GM13977 (cell line): Measurements from ENCODE around the gene SLC17A1.

Experiments used
- DNase-seq: peaks from one replicate; pipeline ENCODE4 v3.0.0; 2012; ENCODE audit warnings: low spot score
- CTCF ChIP-seq: IDR thresholded peaks from 2 replicates; pipeline ENCODE4 v1.5.1; 2012; ENCODE audit warnings: mild to moderate bottlenecking, control low read depth; ENCODE audit not compliant: insufficient read depth; ENCODE audit errors: extremely low read depth, missing control alignments
- in situ Hi-C: fragments of 300-500 bp; cut with MboI; formaldehyde crosslinking; loops from one replicate; pipeline ENCODE4 v1.12.0; 2022; ENCODE audit warnings: low sequenced_read_pairs, low pct_unique_long_range_greater_than_20kb, mixed read lengths, inconsistent platforms; ENCODE audit not compliant: unreplicated experiment

SLC17A1 gene

GRCh38 chr6:25777856-25778649 is 53.8 kb downstream of the SLC17A1 start:
- TF ChIP-seq CTCF, result no peak
- in situ Hi-C loops, result loop anchor here (25.0 kb wide), 1 partner anchor 184 kb away; the partner anchor contains the start of gene TRIM38
- no peak for DNase-seq

GRCh38 chr6:25777031-25777430 is 54.8 kb downstream of the SLC17A1 start:
- TF ChIP-seq CTCF, result no peak
- no peak for DNase-seq
- in situ Hi-C loops, result loop anchor here (25.0 kb wide), 1 partner anchor 185 kb away; the partner anchor contains the start of gene TRIM38

GRCh38 chr6:25774120-25774715 is 57.6 kb downstream of the SLC17A1 start:
- in situ Hi-C loops, result no loop called here
- no peak for DNase-seq
- no peak for TF ChIP-seq CTCF

GRCh38 chr6:25769983-25770382 is 61.9 kb downstream of the SLC17A1 start:
- no peak for TF ChIP-seq CTCF
- in situ Hi-C loops, result no loop called here
- DNase-seq, result no peak

GRCh38 chr6:25768566-25768965 is 63.3 kb downstream of the SLC17A1 start:
- in situ Hi-C loops, result no loop called here
- TF ChIP-seq CTCF, result no peak
- DNase-seq, result no peak

- no peak for DNase-seq
- TF ChIP-seq CTCF, result no peak
- in situ Hi-C loops, result no loop called here
Measured at GRCh38 chr6:25764611-25765010, 67.2 kb downstream of the SLC17A1 start.
